ENCODE data around the gene LEMD2.

- no peak for TF ChIP-seq POLR2AphosphoS5 (IDR thresholded peaks at IDR 0.05; ENCODE audit: low read depth, low read length)
- TF ChIP-seq CTCF (IDR thresholded peaks at IDR 0.05): no peak
Measured at GRCh38 chr6:33820784-33821520, 32.0 kb upstream of the LEMD2 start.
